HEK293 (cell line): ENCODE measurements around the gene RPL3.
"Not testable (repeated sequence)": the region's sequence is repeated elsewhere in the genome, so short reads cannot be mapped to it uniquely, and the experiment has no call there.

Experiments
- CTCF ChIA-PET: fragments of 350-600 bp; formaldehyde crosslinking; extraction: SDS; loops from one replicate; lab custom pipeline; 2021; ENCODE audit warnings: antibody characterized with exemption; lab: Yijun Ruan, JAX
- POLR2A ChIA-PET: fragments of 300-600 bp; formaldehyde crosslinking; extraction: SDS; loops from one replicate; lab custom pipeline; 2020; ENCODE audit warnings: antibody characterized with exemption, inconsistent platforms; lab: Yijun Ruan, JAX
- H3K27ac ChIP-seq: fragments of 200-500 bp; sonication (Bioruptor generic); 2 replicates; pipeline ENCODE4 v1.5.1; 2014; ENCODE audit warnings: low read depth, low read length, control low read depth, inconsistent platforms; ENCODE audit errors: extremely low read depth
- H3K36me3 ChIP-seq, 2 experiments: fragments of 200-500 bp in 1 of 2; sonication (Bioruptor generic) in 1 of 2; 1 replicate in 1 of 2; 2 replicates in 1 of 2; pipeline ENCODE4 v1.5.1; 2014 to 2017; ENCODE audit warnings: inconsistent platforms in 2 of 2, low read length in 2 of 2; ENCODE audit not compliant: control insufficient read depth in 2 of 2, insufficient read depth in 1 of 2
- H3K4me1 ChIP-seq: fragments of 200-500 bp; sonication (Bioruptor generic); 2 replicates; pipeline ENCODE4 v1.5.1; 2014; ENCODE audit warnings: mild to moderate bottlenecking, low read length, inconsistent platforms; ENCODE audit not compliant: control insufficient read depth, insufficient read depth
- H3K4me3 ChIP-seq: 2 replicates; pipeline ENCODE4 v1.5.1; 2011; ENCODE audit warnings: low read depth, mild to moderate bottlenecking, control low read depth, low read length, moderate library complexity
- H3K9me3 ChIP-seq: fragments of 200-500 bp; sonication (Bioruptor generic); 2 replicates; pipeline ENCODE4 v1.5.1; 2014; ENCODE audit warnings: low read depth, low read length, inconsistent platforms; ENCODE audit not compliant: control insufficient read depth, insufficient read depth
- EGR2 ChIP-seq: fragments of 450-650 bp; formaldehyde crosslinking; IDR thresholded peaks from 2 replicates; pipeline ENCODE4 v1.5.1; 2016; ENCODE audit warnings: low read depth, missing biosample characterization, missing genetic modification characterization
- GFI1B ChIP-seq: fragments of 450-650 bp; formaldehyde crosslinking; IDR thresholded peaks from 2 replicates; pipeline ENCODE4 v1.5.1; 2016; ENCODE audit warnings: missing biosample characterization, missing genetic modification characterization
- MZF1 ChIP-seq: fragments of 450-650 bp; formaldehyde crosslinking; IDR thresholded peaks from 2 replicates; pipeline ENCODE4 v1.5.1; 2017; ENCODE audit warnings: missing biosample characterization, missing genetic modification characterization, borderline replicate concordance
- REPIN1 ChIP-seq: fragments of 450-650 bp; formaldehyde crosslinking; IDR thresholded peaks from 2 replicates; pipeline ENCODE4 v1.5.1; 2017; ENCODE audit warnings: missing biosample characterization, missing genetic modification characterization, low read depth
- ZBTB7A ChIP-seq: fragments of 450-650 bp; formaldehyde crosslinking; IDR thresholded peaks from 2 replicates; pipeline ENCODE4 v1.5.1; 2016; ENCODE audit warnings: low read depth, missing biosample characterization, missing genetic modification characterization
- ZIC2 ChIP-seq: fragments of 450-650 bp; formaldehyde crosslinking; IDR thresholded peaks from 2 replicates; pipeline ENCODE4 v1.5.1; 2016; ENCODE audit warnings: missing biosample characterization, missing genetic modification characterization
- ZNF248 ChIP-seq: fragments of 450-650 bp; formaldehyde crosslinking; IDR thresholded peaks from 2 replicates; pipeline ENCODE4 v1.5.1; 2017; ENCODE audit warnings: missing biosample characterization, missing genetic modification characterization
- ZNF324 ChIP-seq: fragments of 450-650 bp; formaldehyde crosslinking; IDR thresholded peaks from 2 replicates; pipeline ENCODE4 v1.5.1; 2016; ENCODE audit warnings: missing biosample characterization, missing genetic modification characterization
- ZNF341 ChIP-seq: fragments of 450-650 bp; formaldehyde crosslinking; IDR thresholded peaks from 2 replicates; pipeline ENCODE4; 2016; ENCODE audit warnings: low read depth, missing biosample characterization, missing genetic modification characterization
- ZNF433 ChIP-seq: fragments of 450-650 bp; formaldehyde crosslinking; IDR thresholded peaks from 2 replicates; pipeline ENCODE4 v1.5.1; 2016; ENCODE audit warnings: missing biosample characterization, missing genetic modification characterization, low read depth
- ZNF529 ChIP-seq: fragments of 450-650 bp; formaldehyde crosslinking; IDR thresholded peaks from 2 replicates; pipeline ENCODE4 v1.5.1; 2017; ENCODE audit warnings: missing genetic modification characterization, missing biosample characterization; ENCODE audit not compliant: insufficient replicate concordance
- ZNF544 ChIP-seq: fragments of 450-650 bp; formaldehyde crosslinking; IDR thresholded peaks from 2 replicates; pipeline ENCODE4 v1.5.0; 2017; ENCODE audit warnings: missing biosample characterization, missing genetic modification characterization
- ZNF555 ChIP-seq: fragments of 450-650 bp; formaldehyde crosslinking; conservative IDR thresholded peaks from 2 replicates; pipeline ENCODE4 v1.5.1; 2017; ENCODE audit warnings: missing biosample characterization, mild to moderate bottlenecking, missing genetic modification characterization, inconsistent platforms
- ZNF623 ChIP-seq: fragments of 450-650 bp; formaldehyde crosslinking; IDR thresholded peaks from 2 replicates; pipeline ENCODE4 v1.5.1; 2016; ENCODE audit warnings: missing biosample characterization, missing genetic modification characterization
- ZNF664 ChIP-seq: fragments of 450-650 bp; formaldehyde crosslinking; IDR thresholded peaks from 2 replicates; pipeline ENCODE4 v1.5.1; 2016; ENCODE audit warnings: missing biosample characterization, missing genetic modification characterization
- ZNF692 ChIP-seq: fragments of 450-650 bp; formaldehyde crosslinking; IDR thresholded peaks from 2 replicates; pipeline ENCODE4 v1.5.1; 2016; ENCODE audit warnings: missing biosample characterization, missing genetic modification characterization
- ZNF776 ChIP-seq: fragments of 450-650 bp; formaldehyde crosslinking; IDR thresholded peaks from 2 replicates; pipeline ENCODE4 v1.5.0; 2017; ENCODE audit warnings: missing biosample characterization, missing genetic modification characterization, borderline replicate concordance
- ZSCAN16 ChIP-seq: fragments of 450-650 bp; formaldehyde crosslinking; IDR thresholded peaks from 2 replicates; pipeline ENCODE4 v1.5.1; 2016; ENCODE audit warnings: missing biosample characterization, missing genetic modification characterization
- ZSCAN5A ChIP-seq: fragments of 450-650 bp; formaldehyde crosslinking; IDR thresholded peaks from 2 replicates; pipeline ENCODE4 v1.5.1; 2016; ENCODE audit warnings: missing biosample characterization, missing genetic modification characterization
- TF ChIP-seq, protein P1 (sequence below): fragments of 450-650 bp; formaldehyde crosslinking; IDR thresholded peaks from 2 replicates; pipeline ENCODE4 v1.5.1; 2016; ENCODE audit warnings: missing biosample characterization, missing genetic modification characterization
- TF ChIP-seq, protein P2 (sequence below): fragments of 450-650 bp; formaldehyde crosslinking; IDR thresholded peaks from 2 replicates; pipeline ENCODE4 v1.5.1; 2016; ENCODE audit warnings: missing biosample characterization, missing genetic modification characterization
- TF ChIP-seq, protein P3 (sequence below): fragments of 450-650 bp; formaldehyde crosslinking; IDR thresholded peaks from 2 replicates; pipeline ENCODE4 v1.5.1; 2016; ENCODE audit warnings: missing biosample characterization, missing genetic modification characterization
- TF ChIP-seq, protein P4 (sequence below): fragments of 450-650 bp; formaldehyde crosslinking; IDR thresholded peaks from 2 replicates; pipeline ENCODE4 v1.5.1; 2016; ENCODE audit warnings: missing biosample characterization, missing genetic modification characterization, low read depth

The RPL3 gene

GRCh38 chr22:39341179-39341578 is 21.8 kb upstream of the RPL3 start:
- CTCF ChIA-PET = interaction anchor here (0.6 to 5.2 kb wide), 5 partner anchors 11 to 1878 kb away, joined by 3 to 106 read pairs (median 4); no protein-coding TSS in a partner anchor
- TF ChIP-seq ZNF324 (tag by site-specific recombination) (no peak), ZBTB7A (tag by site-specific recombination) (no peak), ZIC2 (peak; percentile 58; the same call in 1 of the 2 replicates), EGR2 (tag by site-specific recombination) (no peak), ZNF555 (no peak), ZNF433 (no peak), ZSCAN5A (no peak), ZNF544 (tag by site-specific recombination) (no peak), ZNF341 (tag by site-specific recombination) (peak; percentile 96), ZSCAN16 (tag by site-specific recombination) (no peak), ZNF248 (no peak)
- TF ChIP-seq, protein P1, sequence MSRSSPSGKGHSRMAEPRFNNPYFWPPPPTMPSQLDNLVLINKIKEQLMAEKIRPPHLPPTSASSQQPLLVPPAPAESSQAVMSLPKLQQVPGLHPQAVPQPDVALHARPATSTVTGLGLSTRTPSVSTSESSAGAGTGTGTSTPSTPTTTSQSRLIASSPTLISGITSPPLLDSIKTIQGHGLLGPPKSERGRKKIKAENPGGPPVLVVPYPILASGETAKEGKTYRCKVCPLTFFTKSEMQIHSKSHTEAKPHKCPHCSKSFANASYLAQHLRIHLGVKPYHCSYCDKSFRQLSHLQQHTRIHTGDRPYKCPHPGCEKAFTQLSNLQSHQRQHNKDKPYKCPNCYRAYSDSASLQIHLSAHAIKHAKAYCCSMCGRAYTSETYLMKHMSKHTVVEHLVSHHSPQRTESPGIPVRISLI (tag by site-specific recombination) = no peak
- TF ChIP-seq, protein P2, sequence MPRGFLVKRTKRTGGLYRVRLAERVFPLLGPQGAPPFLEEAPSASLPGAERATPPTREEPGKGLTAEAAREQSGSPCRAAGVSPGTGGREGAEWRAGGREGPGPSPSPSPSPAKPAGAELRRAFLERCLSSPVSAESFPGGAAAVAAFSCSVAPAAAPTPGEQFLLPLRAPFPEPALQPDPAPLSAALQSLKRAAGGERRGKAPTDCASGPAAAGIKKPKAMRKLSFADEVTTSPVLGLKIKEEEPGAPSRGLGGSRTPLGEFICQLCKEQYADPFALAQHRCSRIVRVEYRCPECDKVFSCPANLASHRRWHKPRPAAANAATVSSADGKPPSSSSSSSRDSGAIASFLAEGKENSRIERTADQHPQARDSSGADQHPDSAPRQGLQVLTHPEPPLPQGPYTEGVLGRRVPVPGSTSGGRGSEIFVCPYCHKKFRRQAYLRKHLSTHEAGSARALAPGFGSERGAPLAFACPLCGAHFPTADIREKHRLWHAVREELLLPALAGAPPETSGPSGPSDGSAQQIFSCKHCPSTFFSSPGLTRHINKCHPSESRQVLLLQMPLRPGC (tag by site-specific recombination) = no peak
- TF ChIP-seq, protein P3, sequence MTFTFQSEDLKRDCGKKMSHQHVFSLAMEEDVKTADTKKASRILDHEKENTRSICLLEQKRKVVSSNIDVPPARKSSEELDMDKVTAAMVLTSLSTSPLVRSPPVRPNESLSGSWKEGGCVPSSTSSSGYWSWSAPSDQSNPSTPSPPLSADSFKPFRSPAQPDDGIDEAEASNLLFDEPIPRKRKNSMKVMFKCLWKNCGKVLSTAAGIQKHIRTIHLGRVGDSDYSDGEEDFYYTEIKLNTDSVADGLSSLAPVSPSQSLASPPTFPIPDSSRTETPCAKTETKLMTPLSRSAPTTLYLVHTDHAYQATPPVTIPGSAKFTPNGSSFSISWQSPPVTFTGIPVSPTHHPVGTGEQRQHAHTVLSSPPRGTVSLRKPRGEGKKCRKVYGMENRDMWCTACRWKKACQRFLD = no peak
- TF ChIP-seq, protein P4, sequence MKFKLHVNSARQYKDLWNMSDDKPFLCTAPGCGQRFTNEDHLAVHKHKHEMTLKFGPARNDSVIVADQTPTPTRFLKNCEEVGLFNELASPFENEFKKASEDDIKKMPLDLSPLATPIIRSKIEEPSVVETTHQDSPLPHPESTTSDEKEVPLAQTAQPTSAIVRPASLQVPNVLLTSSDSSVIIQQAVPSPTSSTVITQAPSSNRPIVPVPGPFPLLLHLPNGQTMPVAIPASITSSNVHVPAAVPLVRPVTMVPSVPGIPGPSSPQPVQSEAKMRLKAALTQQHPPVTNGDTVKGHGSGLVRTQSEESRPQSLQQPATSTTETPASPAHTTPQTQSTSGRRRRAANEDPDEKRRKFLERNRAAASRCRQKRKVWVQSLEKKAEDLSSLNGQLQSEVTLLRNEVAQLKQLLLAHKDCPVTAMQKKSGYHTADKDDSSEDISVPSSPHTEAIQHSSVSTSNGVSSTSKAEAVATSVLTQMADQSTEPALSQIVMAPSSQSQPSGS = no peak
- POLR2A ChIA-PET = no interaction called here

DNA sequence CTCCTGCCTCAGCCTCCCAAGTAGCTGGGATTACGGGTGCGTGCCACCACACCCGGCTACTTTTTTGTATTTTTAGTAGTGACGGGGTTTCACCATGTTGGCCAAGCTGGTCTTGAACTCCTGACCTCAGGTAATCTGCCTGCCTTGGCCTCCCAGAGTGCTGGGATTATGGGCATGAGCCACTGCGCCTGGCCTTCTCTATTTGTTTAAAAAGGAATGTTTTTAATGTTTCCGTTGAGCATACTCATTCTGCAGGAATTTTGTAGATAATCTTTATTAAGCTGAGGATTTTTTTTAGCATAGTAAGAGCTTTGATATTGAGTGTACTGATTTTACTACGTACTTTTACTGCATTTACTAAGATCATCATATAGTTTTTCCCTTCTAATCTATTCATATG is 20.4 kb upstream of the RPL3 start:
- H3K27ac ChIP-seq, H3K9me3 ChIP-seq, H3K36me3 ChIP-seq, H3K4me1 ChIP-seq, H3K4me3 ChIP-seq: not testable (repeated sequence)
- ChIA-PET POLR2A (interaction anchor here (1.8 kb wide), 1 partner anchor 21 kb away, joined by 10 read pairs; the partner anchor contains the start of gene RPL3), CTCF (interaction anchor here (0.6 to 5.2 kb wide), 7 partner anchors 9 to 337 kb away, joined by 3 to 106 read pairs (median 4); no protein-coding TSS in a partner anchor)

More at GRCh38 chr22:39341179-39341578, 21.8 kb upstream of the RPL3 start:
- no peak overlapping the region for H3K4me3 ChIP-seq
- H3K9me3 ChIP-seq = no peaks in the 10 kb centered on the region
- H3K36me3 ChIP-seq = no peaks in the 10 kb centered on the region
- no peak overlapping the region for H3K27ac ChIP-seq
- no peaks in the 10 kb centered on the region for H3K4me1 ChIP-seq

- no peak overlapping the region for H3K27ac ChIP-seq
- POLR2A ChIA-PET = no interaction called here
- no peak overlapping the region for H3K4me3 ChIP-seq
- H3K4me1 ChIP-seq = 0 out of 2 replicates have a peak, but pooled peaks cover 2% of the 10 kb centered on the region
- H3K9me3 ChIP-seq = no peaks in the 10 kb centered on the region
- CTCF ChIA-PET = no interaction called here
- no peaks in the 10 kb centered on the region for H3K36me3 ChIP-seq
- TF ChIP-seq ZNF692 (tag by site-specific recombination) (no peak), MZF1 (no peak), ZNF664 (tag by site-specific recombination) (no peak), ZNF776 (tag by site-specific recombination) (no peak), GFI1B (tag by site-specific recombination) (no peak), ZNF623 (tag by site-specific recombination) (no peak), ZNF529 (tag by site-specific recombination) (no peak), REPIN1 (tag by site-specific recombination) (no peak), ZSCAN5A (no peak)
Measured at GRCh38 chr22:39336411-39336810, 17.0 kb upstream of the RPL3 start.
